Bronchial smooth muscle cell (primary cell): ENCODE results near the gene WDR45. TPM values are rescaled to one million over a fixed set of nuclear protein-coding genes. Genes with fewer than 3 reads are reported as not detected.

Experiments
- total RNA-seq: library from RNA; depleted of rRNA; stranded (reverse); fragments of >200 nt; gene quantifications from 2 replicates; pipeline ENCODE4 v1.2.1, GENCODE V29; 2014

The WDR45 gene
- 45.2 and 65.4 TPM in 2 replicates for total RNA-seq

GRCh38 chrX:49079489-49080428 lies at the start of gene WDR45:
Gene WDR45, minus strand, starts transcription at chrX:49079887. Its CDS starts 1,792 bp downstream, at chrX:49078095.

GRCh38 chrX:49073601-49074575 lies 5.8 kb downstream of the WDR45 start, which contains the start of gene PRAF2:
Gene PRAF2, minus strand, starts transcription at chrX:49074002. Its CDS starts 15 bp downstream, at chrX:49073987.

DNA sequence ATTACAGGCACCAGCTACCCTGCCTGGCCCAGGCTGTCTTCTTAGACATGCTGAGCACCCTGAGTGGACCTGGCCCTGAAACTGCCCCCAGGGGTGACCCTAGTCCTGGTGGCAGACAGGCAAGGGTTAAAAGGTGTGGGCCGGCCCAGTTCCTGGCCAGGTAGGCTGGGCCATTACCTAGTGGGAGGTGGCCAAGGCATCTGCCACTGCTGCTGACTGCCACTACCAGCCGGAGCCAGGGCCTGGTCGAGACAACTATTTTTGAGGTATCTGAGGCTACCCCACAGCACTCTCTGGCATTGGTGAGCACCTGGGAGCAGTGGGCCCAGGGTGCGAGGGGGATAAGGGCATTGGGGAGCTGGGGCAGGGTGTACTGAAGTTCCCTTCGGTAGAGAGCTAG lies 20.9 kb downstream of the WDR45 start, which contains the start of gene CCDC120:
CCDC120 (plus strand) TSS at position 206 of the 400 bp plus-strand sequence. CDS start 3,043 bp downstream, outside the sequence.

GRCh38 chrX:49043220-49043986 lies 36.3 kb downstream of the WDR45 start, which contains the start of gene TFE3:
Gene TFE3, minus strand, starts transcription at chrX:49043357. Its CDS starts 131 bp downstream, at chrX:49043226.

Other genes with a start within 250 kb of the WDR45 start
- 0.09 and 0.16 TPM in 2 replicates for gene PCSK1N, start 244.3 kb downstream of the WDR45 start, total RNA-seq
- 14.4 and 17.3 TPM in 2 replicates for gene TIMM17B, start 182.1 kb downstream of the WDR45 start, total RNA-seq
- gene PQBP1, start 182.0 kb downstream of the WDR45 start, total RNA-seq, result 94.7 and 116 TPM in 2 replicates
- 5.5 and 7.4 TPM in 2 replicates for gene SLC35A2, start 168.2 kb downstream of the WDR45 start, total RNA-seq
- gene PIM2, start 160.9 kb downstream of the WDR45 start, total RNA-seq, result 0.77 and 1.9 TPM in 2 replicates
- 34.4 and 38.6 TPM in 2 replicates for gene OTUD5, start 122.3 kb downstream of the WDR45 start, total RNA-seq
- gene KCND1, start 108.0 kb downstream of the WDR45 start, total RNA-seq, result 1.6 and 4.3 TPM in 2 replicates
- gene GRIPAP1, start 77.6 kb downstream of the WDR45 start, total RNA-seq, result 24.9 and 26.0 TPM in 2 replicates
- gene TFE3, start 36.5 kb downstream of the WDR45 start, total RNA-seq, result 26.0 and 37.2 TPM in 2 replicates
- gene CCDC120, start 20.9 kb downstream of the WDR45 start, total RNA-seq, result 0.26 and 0.63 TPM in 2 replicates
- 8.2 and 9.2 TPM in 2 replicates for gene PRAF2, start 5.9 kb downstream of the WDR45 start, total RNA-seq
- 17.8 and 19.1 TPM in 2 replicates for gene GPKOW, start 43.8 kb upstream of the WDR45 start, total RNA-seq
- gene MAGIX, start 82.9 kb upstream of the WDR45 start, total RNA-seq, result 1.5 and 2.7 TPM in 2 replicates
- 16.9 and 17.8 TPM in 2 replicates for gene PLP2, start 92.0 kb upstream of the WDR45 start, total RNA-seq
- 4.5 and 4.9 TPM in 2 replicates for gene PRICKLE3, start 106.5 kb upstream of the WDR45 start, total RNA-seq
- gene SYP, start 120.3 kb upstream of the WDR45 start, total RNA-seq, result 0.16 and 0.43 TPM in 2 replicates
- under 0.01 TPM in 1 of 2 replicates, not detected in the other for gene CACNA1F, start 153.5 kb upstream of the WDR45 start, total RNA-seq
- 7.1 and 8.2 TPM in 2 replicates for gene CCDC22, start 155.6 kb upstream of the WDR45 start, total RNA-seq
- not detected in 2 replicates for gene FOXP3, start 184.8 kb upstream of the WDR45 start, total RNA-seq
- 6.0 and 12.8 TPM in 2 replicates for gene PPP1R3F, start 189.9 kb upstream of the WDR45 start, total RNA-seq
- gene GAGE10, start 223.8 kb upstream of the WDR45 start, total RNA-seq, result not detected in 2 replicates
- not detected in 2 replicates for gene GAGE12J, start 242.2 kb upstream of the WDR45 start, total RNA-seq